HG03066 (cell line): ENCODE results near the gene PPP2R2B.

Experiments
- ATAC-seq: cut with Tn5 transposase; IDR thresholded peaks from one replicate; pipeline ENCODE4 v1.9.1; 2021; ENCODE audit warnings: low read depth; ENCODE audit not compliant: unreplicated experiment

Gene PPP2R2B

GRCh38 chr5:146669656-146670055 lies 208.9 kb downstream of the PPP2R2B start:
- ATAC-seq = no peak

DNA sequence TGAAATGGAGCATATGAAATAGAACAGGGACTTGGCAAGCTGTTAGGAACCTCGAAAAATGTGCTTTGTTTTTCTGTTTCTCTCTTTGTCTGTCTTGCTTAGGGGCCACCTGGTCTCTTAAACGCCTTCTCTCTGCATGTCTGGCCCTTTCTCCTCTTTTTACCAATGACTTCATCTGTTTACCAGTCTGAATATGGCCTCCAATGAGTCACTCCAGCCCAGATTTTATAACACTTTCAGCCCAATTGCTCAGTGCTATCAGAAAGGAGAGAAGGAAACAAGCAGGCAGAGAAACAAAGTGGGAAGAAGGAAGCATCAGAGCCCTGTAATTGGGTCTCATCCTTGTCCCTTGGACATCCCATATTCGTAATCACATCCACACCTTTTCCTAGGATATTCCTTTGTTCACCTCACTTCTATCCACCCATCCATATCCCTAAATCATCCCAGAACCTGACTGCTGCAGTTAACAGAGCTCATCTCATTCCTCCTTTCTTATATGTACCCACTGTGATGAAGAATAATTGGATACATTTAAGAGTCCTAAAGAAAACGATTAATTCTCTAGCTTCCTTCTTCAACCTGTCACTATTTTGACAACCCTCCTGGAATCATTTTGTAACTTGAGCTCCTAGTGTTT lies 210.8 kb downstream of the PPP2R2B start:
- ATAC-seq = no peak

- ATAC-seq = no peak
Measured at GRCh38 chr5:146662229-146662628, 216.3 kb downstream of the PPP2R2B start.

- ATAC-seq = no peak
Measured at GRCh38 chr5:146660376-146660960, 218.1 kb downstream of the PPP2R2B start.

GRCh38 chr5:146659961-146660360 lies 218.6 kb downstream of the PPP2R2B start:
- no peak for ATAC-seq

GRCh38 chr5:146656703-146657102 lies 221.9 kb downstream of the PPP2R2B start:
- no peak for ATAC-seq

- no peak for ATAC-seq
Measured at GRCh38 chr5:146653560-146653959, 225.0 kb downstream of the PPP2R2B start.

GRCh38 chr5:146652547-146652946 lies 226.0 kb downstream of the PPP2R2B start:
- no peak for ATAC-seq

DNA sequence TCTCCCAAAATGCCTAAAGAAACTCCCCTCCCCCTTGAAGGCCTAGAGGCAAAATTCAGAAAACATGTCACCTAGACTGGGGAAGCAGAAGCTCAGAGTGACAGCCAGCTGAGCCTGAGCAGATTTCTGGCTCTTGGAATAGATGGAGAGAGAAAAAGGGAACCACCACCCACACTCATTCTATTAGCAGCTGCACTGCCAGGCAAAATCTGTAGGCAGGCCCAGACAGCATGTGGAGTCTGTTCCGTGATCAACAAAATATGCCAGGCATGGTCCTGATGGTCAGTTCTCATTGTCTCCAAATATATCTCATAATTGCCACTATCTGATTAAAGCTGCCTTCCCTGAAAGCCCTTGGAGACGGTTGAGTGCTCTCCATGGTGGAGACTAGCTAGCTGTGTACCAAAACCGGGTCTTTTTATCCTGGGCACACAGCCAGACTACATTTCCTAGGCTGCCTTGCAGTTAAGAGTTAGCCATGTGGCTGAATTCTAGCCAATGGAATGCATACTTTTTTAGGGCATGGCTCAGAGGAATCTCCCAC lies 230.8 kb downstream of the PPP2R2B start:
- no peak for ATAC-seq

DNA sequence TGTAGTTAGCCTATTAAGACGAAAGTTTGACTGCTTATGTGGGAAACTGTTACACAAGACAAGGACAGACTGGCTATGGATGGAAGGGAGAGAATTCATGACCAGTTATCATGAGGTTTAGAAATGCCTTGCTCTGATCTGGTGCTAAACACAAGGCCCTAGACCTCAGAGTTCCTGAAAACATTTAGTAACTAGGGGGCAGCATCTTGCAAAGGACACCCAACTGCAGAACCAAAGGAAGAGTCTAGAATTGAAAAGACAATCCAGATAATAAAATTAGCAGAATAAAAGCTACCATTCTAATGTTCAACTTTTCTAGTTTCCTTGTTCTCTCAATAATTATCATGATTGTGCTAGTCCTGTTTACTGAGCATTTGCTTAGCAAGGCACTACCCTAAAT lies 232.1 kb downstream of the PPP2R2B start:
- ATAC-seq = no peak

DNA sequence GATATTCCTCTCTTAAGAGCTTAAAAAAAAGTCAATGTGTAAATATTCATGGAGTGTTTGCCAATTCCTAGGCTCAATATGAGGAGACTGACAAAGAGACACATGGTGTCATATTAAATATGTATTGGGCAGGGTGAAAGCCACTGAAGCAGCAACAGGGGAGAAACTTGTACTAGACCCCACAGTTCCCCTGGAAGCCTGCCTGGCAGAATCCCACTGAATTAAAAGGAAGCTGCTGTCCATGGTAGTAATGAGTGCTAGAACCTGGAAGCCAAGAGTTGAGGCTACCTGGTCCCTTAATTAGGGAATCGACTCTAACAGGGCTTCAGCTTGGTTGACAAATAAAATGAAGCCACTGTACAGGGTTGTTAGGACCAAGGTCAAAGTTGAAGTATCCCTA lies 233.2 kb downstream of the PPP2R2B start:
- no peak for ATAC-seq

DNA sequence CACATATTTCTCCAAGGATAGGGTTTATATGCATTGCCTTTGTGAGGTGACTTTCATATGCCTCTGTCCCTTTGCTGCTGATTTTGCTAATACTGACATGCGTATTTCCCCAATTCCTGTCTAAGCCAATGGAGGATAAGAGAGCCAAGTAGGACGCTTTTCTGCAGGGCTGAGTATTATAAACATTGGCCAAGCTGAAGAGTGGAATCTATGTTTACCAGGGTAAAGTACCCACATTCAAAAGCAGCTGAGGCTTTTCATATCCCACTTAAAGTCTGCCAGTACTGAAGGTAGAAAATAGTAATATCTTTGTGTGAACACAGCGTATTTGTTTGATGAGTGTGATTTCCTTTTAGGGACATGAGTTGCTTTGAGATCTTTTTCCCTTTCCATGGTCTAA lies 233.7 kb downstream of the PPP2R2B start:
- no peak for ATAC-seq

DNA sequence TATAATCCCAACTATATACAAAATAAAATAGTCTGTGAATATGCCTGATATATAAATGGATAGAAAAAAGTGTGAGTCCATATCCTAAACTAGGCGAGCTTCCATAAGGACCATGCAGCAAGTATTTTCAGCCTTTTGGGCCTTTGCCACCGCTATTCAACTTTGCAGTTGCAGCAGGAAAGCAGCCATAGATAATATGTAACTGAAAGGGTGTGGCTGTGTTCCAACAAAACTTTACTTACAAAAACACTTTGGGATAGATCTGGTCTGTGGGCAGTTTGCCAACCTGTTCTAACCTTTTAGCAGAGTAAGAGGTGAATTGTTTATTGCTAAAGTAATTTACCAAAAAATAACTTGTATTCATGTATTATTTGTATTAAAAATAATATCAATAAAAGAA lies 234.8 kb downstream of the PPP2R2B start:
- no peak for ATAC-seq

- ATAC-seq = no peak
Measured at GRCh38 chr5:146642410-146642809, 236.1 kb downstream of the PPP2R2B start.

DNA sequence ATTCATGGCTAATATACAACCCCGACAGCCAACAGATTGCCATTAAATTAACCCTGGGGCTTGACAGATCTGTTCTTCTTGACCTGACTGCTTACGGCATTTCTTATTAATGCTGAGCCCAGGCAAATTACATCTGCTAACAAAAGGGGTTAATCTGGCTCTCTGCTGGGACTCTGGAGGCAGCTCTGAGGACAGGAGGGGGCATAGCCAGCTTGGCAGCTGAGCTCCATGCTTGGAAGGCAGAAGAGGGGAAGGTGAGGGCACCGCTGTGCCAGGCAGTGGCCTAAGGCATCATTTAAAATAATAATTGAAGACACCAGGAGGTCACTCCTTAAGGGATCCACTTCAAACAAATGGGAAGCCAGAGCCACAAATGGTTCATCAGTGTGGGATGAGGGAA lies 236.6 kb downstream of the PPP2R2B start:
- ATAC-seq = no peak

- no peak for ATAC-seq
Measured at GRCh38 chr5:146640285-146640896, 238.2 kb downstream of the PPP2R2B start.

GRCh38 chr5:146635443-146635842 lies 243.1 kb downstream of the PPP2R2B start:
- ATAC-seq = no peak

GRCh38 chr5:146633323-146633764 lies 245.2 kb downstream of the PPP2R2B start:
- ATAC-seq = no peak

- ATAC-seq = no peak
Measured at GRCh38 chr5:146632620-146633322, 245.8 kb downstream of the PPP2R2B start.

- no peak for ATAC-seq
Measured at GRCh38 chr5:146630472-146630871, 248.1 kb downstream of the PPP2R2B start.

- no peak for ATAC-seq
Measured at GRCh38 chr5:146628950-146629349, 249.6 kb downstream of the PPP2R2B start.
